Erythroblast (primary cell): ENCODE data around the gene OSBPL5.

Experiments used
- GATA1 ChIP-seq: IDR thresholded peaks from 2 replicates; pipeline ENCODE4 v1.6.1; 2011; ENCODE audit warnings: low read depth, mild to moderate bottlenecking, control low read depth, low read length, moderate library complexity
- POLR2A ChIP-seq: IDR thresholded peaks from 2 replicates; pipeline ENCODE4 v1.6.1; 2011; ENCODE audit warnings: mild to moderate bottlenecking, low read length

DNA sequence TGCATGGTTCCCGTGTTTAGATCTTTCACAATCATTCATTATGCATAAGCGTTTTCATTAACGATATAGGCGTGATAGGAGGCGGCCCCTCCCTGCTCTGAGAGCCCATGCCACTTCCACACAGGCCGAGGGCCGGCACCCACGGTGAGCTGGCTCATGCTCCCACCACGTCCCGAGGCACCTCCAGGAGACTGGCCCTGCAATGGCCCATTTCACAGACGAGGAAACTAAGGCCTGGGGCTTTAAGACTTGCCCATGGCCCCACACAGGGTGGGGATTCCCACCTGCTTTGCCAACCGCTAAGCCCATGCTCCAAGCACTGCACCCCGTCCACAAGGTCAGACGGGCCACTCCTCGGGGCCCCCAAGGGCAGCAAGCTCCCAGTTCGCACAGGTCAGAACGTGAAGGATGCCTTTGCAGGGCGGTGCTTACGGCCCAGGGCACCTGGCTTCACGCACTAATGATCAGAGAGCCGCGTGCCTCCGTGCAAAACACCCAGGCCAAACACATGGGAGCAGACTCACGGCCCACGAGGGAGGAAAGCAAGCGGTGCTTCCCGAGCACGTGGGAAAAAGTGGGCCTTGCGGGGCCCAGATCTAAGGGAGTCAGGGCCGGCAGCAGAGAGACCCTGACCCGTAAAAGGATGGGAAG, 8.3 kb downstream of the OSBPL5 start:
- no peak for TF ChIP-seq POLR2A
- TF ChIP-seq GATA1 = no peak
